ENCODE measurements around the gene SNTG2. TPM values are rescaled to one million over a fixed set of nuclear protein-coding genes. Genes with fewer than 3 reads are reported as not detected.
"Not testable (repeated sequence)": the region's sequence is repeated elsewhere in the genome, so short reads cannot be mapped to it uniquely, and the experiment has no call there.

Gene SNTG2
- total RNA-seq, 1 donor from 2014 or later = 7.7 TPM

DNA sequence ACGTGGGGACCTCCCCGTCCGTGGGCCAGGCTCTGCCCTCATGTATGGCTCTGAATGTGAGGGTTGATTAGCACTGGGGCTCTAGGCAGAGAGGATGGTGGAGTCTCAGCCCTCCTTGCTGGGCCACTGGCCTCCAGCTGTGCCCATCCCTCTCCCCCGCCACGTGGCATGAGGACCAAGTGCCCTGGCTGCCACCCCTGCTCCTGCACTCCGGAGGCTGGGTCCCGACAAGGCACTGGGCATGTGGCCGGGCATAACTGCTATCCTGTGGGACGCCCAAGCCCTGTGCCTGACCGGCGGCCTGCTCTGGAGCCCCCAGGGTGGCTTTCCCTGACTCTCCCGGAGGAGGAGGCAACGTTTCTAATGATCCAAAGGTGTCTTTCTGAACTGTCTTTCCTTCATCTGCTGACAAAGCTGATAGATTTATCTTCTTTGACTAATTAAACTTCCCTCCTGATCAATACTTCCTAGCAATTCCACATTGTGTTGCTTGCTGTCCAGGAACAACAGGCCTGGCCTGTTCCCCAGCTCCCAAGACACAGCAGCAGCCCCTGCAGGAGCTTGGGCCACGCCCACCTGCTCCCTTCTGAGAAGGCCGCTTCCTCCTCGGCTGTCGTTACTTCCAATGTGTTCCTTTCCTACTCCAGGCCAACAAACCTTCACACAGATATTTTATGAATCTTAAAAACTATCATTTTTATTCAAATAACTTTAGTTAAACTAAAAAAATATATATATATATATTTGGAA lies 132.0 kb downstream of the SNTG2 start:
- no peaks in the 10 kb centered on the region for H3K36me3 Mint-ChIP-seq (ENCODE audit: unreplicated experiment)
- H3K9me3 Mint-ChIP-seq (ENCODE audit: unreplicated experiment) = peaks cover 2% of the 10 kb centered on the region
- TF ChIP-seq, protein P1, sequence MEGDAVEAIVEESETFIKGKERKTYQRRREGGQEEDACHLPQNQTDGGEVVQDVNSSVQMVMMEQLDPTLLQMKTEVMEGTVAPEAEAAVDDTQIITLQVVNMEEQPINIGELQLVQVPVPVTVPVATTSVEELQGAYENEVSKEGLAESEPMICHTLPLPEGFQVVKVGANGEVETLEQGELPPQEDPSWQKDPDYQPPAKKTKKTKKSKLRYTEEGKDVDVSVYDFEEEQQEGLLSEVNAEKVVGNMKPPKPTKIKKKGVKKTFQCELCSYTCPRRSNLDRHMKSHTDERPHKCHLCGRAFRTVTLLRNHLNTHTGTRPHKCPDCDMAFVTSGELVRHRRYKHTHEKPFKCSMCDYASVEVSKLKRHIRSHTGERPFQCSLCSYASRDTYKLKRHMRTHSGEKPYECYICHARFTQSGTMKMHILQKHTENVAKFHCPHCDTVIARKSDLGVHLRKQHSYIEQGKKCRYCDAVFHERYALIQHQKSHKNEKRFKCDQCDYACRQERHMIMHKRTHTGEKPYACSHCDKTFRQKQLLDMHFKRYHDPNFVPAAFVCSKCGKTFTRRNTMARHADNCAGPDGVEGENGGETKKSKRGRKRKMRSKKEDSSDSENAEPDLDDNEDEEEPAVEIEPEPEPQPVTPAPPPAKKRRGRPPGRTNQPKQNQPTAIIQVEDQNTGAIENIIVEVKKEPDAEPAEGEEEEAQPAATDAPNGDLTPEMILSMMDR (IDR thresholded peaks at IDR 0.05; ENCODE audit: partially characterized antibody, unreplicated experiment) = no peak
- H3K4me3 Mint-ChIP-seq (ENCODE audit: unreplicated experiment) = peak overlapping the region; percentile 6
- H3K27me3 Mint-ChIP-seq (ENCODE audit: unreplicated experiment) = peaks cover 2% of the 10 kb centered on the region
- peak; percentile 65 for DNase-seq
- no peak overlapping the region for H3K27ac Mint-ChIP-seq (ENCODE audit: unreplicated experiment)
- H3K4me1 Mint-ChIP-seq (ENCODE audit: low read depth, unreplicated experiment) = peaks cover 14% of the 10 kb centered on the region

DNA sequence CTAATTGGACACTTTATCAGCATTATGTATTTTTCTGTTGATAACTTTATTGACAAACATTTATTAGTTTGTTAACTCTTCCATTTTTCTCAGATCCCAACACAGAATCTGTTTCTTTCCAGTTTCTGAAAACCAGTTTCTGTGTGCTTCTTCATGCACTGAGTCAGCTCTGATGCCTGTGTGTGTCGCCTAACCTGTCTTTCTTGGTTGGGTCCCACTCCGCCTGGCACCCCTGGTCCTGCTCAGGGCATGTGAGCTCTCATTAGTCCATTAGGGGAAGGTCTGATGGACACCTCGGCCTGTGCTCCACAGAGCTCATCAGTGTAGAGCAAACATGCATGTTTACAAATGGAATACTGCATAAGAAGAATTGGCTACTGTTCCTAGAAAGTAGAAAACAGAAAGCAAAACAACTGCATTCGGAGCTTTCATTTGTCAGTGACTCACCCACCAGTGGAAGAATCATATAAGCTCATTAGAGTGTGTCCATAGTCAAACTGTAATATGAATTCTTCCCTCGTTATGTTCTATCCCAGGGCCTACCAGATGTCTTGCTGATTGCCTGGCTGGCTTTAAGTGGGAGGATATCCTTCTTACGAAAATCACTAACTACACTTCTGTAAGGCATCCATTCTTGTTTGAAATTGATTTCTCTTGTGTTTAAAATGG lies 137.7 kb downstream of the SNTG2 start:
- TF ChIP-seq, protein P1 (IDR thresholded peaks at IDR 0.05; ENCODE audit: partially characterized antibody, unreplicated experiment) = no peak
- peaks cover 2% of the 10 kb centered on the region for H3K27me3 Mint-ChIP-seq (ENCODE audit: unreplicated experiment)
- no peak overlapping the region for H3K27ac Mint-ChIP-seq (ENCODE audit: unreplicated experiment)
- H3K36me3 Mint-ChIP-seq (ENCODE audit: unreplicated experiment) = peaks cover 5% of the 10 kb centered on the region
- peaks cover 4% of the 10 kb centered on the region for H3K4me1 Mint-ChIP-seq (ENCODE audit: low read depth, unreplicated experiment)
- DNase-seq = no peak
- peaks cover 4% of the 10 kb centered on the region for H3K9me3 Mint-ChIP-seq (ENCODE audit: unreplicated experiment)
- H3K4me3 Mint-ChIP-seq (ENCODE audit: unreplicated experiment) = no peak overlapping the region

DNA sequence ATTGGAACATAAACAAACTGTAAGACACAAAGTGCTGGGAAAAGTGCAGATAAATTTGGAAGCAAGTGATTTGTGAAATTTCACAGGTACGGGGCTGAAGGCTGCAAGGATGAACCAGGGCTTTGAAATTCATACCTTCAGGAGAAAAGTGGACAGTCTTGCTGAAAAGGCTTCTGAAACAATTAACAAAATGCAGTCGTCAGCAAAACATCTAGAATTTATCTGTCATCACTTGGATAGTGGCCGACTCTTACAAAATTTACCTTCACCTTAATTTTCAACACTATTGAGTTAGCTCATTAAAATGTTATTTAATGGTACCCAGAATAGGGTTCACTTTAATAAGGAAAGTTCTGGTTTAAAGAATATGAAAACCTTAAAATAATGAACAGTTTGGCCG lies 138.3 kb downstream of the SNTG2 start:
- Mint-ChIP-seq H3K4me1 (ENCODE audit: low read depth, unreplicated experiment) (peaks cover 4% of the 10 kb centered on the region), H3K36me3 (ENCODE audit: unreplicated experiment) (peaks cover 5% of the 10 kb centered on the region), H3K4me3 (ENCODE audit: unreplicated experiment) (no peak overlapping the region), H3K9me3 (ENCODE audit: unreplicated experiment) (peaks cover 4% of the 10 kb centered on the region), H3K27me3 (ENCODE audit: unreplicated experiment) (peaks cover 2% of the 10 kb centered on the region), H3K27ac (ENCODE audit: unreplicated experiment) (no peak overlapping the region)
- TF ChIP-seq, protein P1 (IDR thresholded peaks at IDR 0.05; ENCODE audit: partially characterized antibody, unreplicated experiment) = no peak
- no peak for DNase-seq

DNA sequence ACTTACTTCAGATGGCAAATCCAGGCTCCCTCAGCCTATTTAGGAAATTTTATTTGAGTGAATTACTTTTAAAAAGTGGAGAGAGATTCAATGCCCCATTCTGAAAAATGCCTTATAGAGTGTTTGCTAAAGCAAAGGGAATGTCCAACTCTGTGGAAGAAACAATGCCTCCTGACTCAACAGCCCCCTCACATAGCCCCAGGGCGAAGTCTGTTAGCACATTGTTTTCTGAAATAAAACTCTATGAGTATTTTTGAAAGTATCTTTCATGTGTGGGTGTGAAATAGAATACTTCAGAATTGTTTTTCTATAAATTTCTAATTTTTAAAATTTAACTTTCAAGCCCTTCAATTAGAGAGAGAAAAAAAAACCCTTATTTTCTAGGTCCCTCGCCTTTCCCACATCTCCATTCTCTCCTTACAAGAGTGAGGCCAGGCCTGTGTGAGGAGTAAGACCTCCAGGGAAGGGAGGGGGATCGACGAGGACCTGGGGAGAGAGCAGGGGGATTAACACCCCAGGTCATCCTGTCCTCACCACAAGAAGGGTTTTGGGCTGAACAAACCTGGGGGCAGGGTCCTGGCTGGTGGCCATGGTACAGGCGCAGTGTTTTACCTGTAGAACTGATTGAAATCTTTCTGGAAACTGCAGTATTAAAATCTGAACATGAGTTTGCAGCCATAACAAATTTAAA lies 141.4 kb downstream of the SNTG2 start:
- no peak overlapping the region for H3K27ac Mint-ChIP-seq (ENCODE audit: unreplicated experiment)
- TF ChIP-seq, protein P1 (IDR thresholded peaks at IDR 0.05; ENCODE audit: partially characterized antibody, unreplicated experiment) = no peak
- H3K36me3 Mint-ChIP-seq (ENCODE audit: unreplicated experiment) = peaks cover 5% of the 10 kb centered on the region
- H3K27me3 Mint-ChIP-seq (ENCODE audit: unreplicated experiment) = peaks cover 2% of the 10 kb centered on the region
- H3K4me1 Mint-ChIP-seq (ENCODE audit: low read depth, unreplicated experiment) = peaks cover 3% of the 10 kb centered on the region
- no peak for DNase-seq
- H3K4me3 Mint-ChIP-seq (ENCODE audit: unreplicated experiment) = no peak overlapping the region
- peaks cover 1% of the 10 kb centered on the region for H3K9me3 Mint-ChIP-seq (ENCODE audit: unreplicated experiment)

DNA sequence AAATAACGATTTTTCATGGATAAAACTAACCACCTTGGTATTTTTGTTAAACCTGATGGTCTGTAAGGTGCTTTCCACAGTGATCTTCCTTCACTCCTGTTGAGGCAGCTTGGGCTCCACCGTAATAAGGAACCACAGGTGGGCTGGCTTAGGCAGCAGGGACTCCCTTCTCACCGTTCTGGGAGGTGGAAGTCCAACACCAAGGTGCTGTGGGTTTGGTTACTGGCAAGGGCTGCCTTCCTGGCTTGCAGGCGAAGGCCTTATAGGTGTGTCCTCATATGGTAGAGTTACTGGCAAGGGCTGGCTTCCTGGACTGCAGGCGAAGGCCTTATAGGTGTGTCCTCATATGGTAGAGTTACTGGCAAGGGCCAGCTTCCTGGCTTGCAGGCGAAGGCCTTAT lies 143.0 kb downstream of the SNTG2 start:
- not testable (repeated sequence) for H3K27ac Mint-ChIP-seq (ENCODE audit: unreplicated experiment); DNase-seq; H3K4me1 Mint-ChIP-seq (ENCODE audit: low read depth, unreplicated experiment); H3K27me3 Mint-ChIP-seq (ENCODE audit: unreplicated experiment); H3K36me3 Mint-ChIP-seq (ENCODE audit: unreplicated experiment); H3K9me3 Mint-ChIP-seq (ENCODE audit: unreplicated experiment); H3K4me3 Mint-ChIP-seq (ENCODE audit: unreplicated experiment)

All from glutamatergic neuron (in vitro differentiated cells).